HCT116 (cell line): ENCODE data around the gene FBXL19. TPM values are rescaled to one million over a fixed set of nuclear protein-coding genes. Genes with fewer than 3 reads are reported as not detected.

Experiments used
- ATAC-seq: fragments of 200-7000 bp; cut with Tn5 transposase; 2 replicates; pipeline ENCODE4 v1.9.1; 2020; ENCODE audit warnings: mild to moderate bottlenecking, moderate library complexity
- BruUV-seq: library from RNA; stranded (reverse); fragments of 400-500 nt; replicated peaks from 2 replicates; lab custom pipeline; 2021; lab: Mats Ljungman, UMichigan
- CTCF ChIA-PET: fragments of 300-600 bp; sonication (Branson Sonifier 250); formaldehyde crosslinking; loops from one replicate; lab custom pipeline; 2021; ENCODE audit warnings: antibody characterized with exemption; lab: Charles Lee
- POLR2A ChIA-PET: fragments of 300-600, 350-600 bp; sonication (Branson Sonifier 250); formaldehyde crosslinking; loops from one replicate; lab custom pipeline; 2021; ENCODE audit warnings: antibody characterized with exemption; lab: Charles Lee
- RAD21 ChIA-PET, 2 experiments: fragments of 300-600 bp; sonication (Branson Sonifier 250); formaldehyde crosslinking; loops; one replicate each; lab custom pipeline; 2023; ENCODE audit warnings: low total read pairs in 2 of 2; ENCODE audit not compliant: uncharacterized antibody in 2 of 2, unreplicated experiment in 2 of 2, low non-redundant PET in 1 of 2; lab: Charles Lee
- DNase-seq: peaks from one replicate; pipeline ENCODE4 v3.0.0-alpha.2; 2010; ENCODE audit warnings: low read depth, low spot score
- H2AFZ ChIP-seq: fragments of 200-600 bp; shearing (Covaris generic), sonication (generic); 2 replicates; pipeline ENCODE4 v1.6.1; 2017; ENCODE audit warnings: low read depth, mixed run types, mixed read lengths, antibody characterized with exemption, low read length; ENCODE audit not compliant: poor library complexity, severe bottlenecking
- H3K27ac ChIP-seq: 2 replicates; pipeline ENCODE4 v1.5.1; 2012; ENCODE audit warnings: low read depth, low read length
- H3K27me3 ChIP-seq: fragments of 200-600 bp; sonication (generic); 2 replicates; pipeline ENCODE4 v1.6.1; 2016; ENCODE audit warnings: mixed run types, low read length, mixed read lengths; ENCODE audit not compliant: insufficient read depth
- H3K36me3 ChIP-seq, 2 experiments: fragments of 200-500 bp in 1 of 2; fragments of 200-600 bp in 1 of 2; sonication (Bioruptor generic) in 1 of 2; sonication (generic) in 1 of 2; 2 replicates each; pipeline versions ENCODE4 v1.5.1 to v1.6.1; 2014 to 2016; ENCODE audit warnings: low read length in 2 of 2, inconsistent platforms in 1 of 2, mixed read lengths in 1 of 2, mixed run types in 1 of 2; ENCODE audit not compliant: insufficient read depth in 2 of 2, control insufficient read depth in 1 of 2
- H3K4me1 ChIP-seq, 2 experiments: fragments of 200-600 bp in 1 of 2; sonication (generic) in 1 of 2; 2 replicates each; pipeline versions ENCODE4 v1.5.1 to v1.6.1; 2012 to 2017; ENCODE audit warnings: low read length in 2 of 2, inconsistent platforms in 1 of 2, mild to moderate bottlenecking in 1 of 2, mixed read lengths in 1 of 2, mixed run types in 1 of 2, moderate library complexity in 1 of 2; ENCODE audit not compliant: insufficient read depth in 2 of 2, control insufficient read depth in 1 of 2
- H3K4me2 ChIP-seq: fragments of 200-600 bp; sonication (generic); 2 replicates; pipeline ENCODE4 v1.6.1; 2017; ENCODE audit warnings: mixed run types, low read length, mixed read lengths
- H3K4me3 ChIP-seq, 2 experiments: fragments of 200-600 bp in 1 of 2; sonication (generic) in 1 of 2; replicated peaks in 1 of 2; 2 replicates each; pipeline ENCODE4 v1.5.1; 2011 to 2016; ENCODE audit warnings: low read length in 2 of 2, control low read depth in 1 of 2, low read depth in 1 of 2, mild to moderate bottlenecking in 1 of 2, mixed read lengths in 1 of 2, mixed run types in 1 of 2
- H3K79me2 ChIP-seq: fragments of 200-600 bp; sonication (generic); 2 replicates; pipeline ENCODE4 v1.6.1; 2017; ENCODE audit warnings: mild to moderate bottlenecking, mixed run types, low read length, moderate library complexity, mixed read lengths; ENCODE audit not compliant: insufficient read depth
- H3K9ac ChIP-seq: fragments of 200-600 bp; sonication (generic); 2 replicates; pipeline ENCODE4 v1.6.1; 2016; ENCODE audit warnings: low read length, mixed read lengths
- H3K9me2 ChIP-seq: fragments of 200-600 bp; sonication (generic), shearing (Covaris generic); 2 replicates; pipeline ENCODE4 v1.6.1; 2017; ENCODE audit warnings: mixed run types, mild to moderate bottlenecking, moderate library complexity; ENCODE audit not compliant: insufficient read depth
- H3K9me3 ChIP-seq, 2 experiments: fragments of 200-500 bp in 1 of 2; fragments of 200-600 bp in 1 of 2; sonication (Bioruptor generic) in 1 of 2; sonication (generic) in 1 of 2; 2 replicates each; pipeline ENCODE4 v1.6.1; 2014 to 2017; ENCODE audit warnings: low read length in 2 of 2, mixed read lengths in 2 of 2, inconsistent platforms in 1 of 2, low read depth in 1 of 2, mild to moderate bottlenecking in 1 of 2, mixed run types in 1 of 2, moderate library complexity in 1 of 2; ENCODE audit not compliant: control insufficient read depth in 1 of 2, insufficient read depth in 1 of 2
- H4K20me1 ChIP-seq: fragments of 200-600 bp; sonication (generic), shearing (Covaris generic); 2 replicates; pipeline ENCODE4 v1.6.1; 2017; ENCODE audit warnings: mixed run types, mild to moderate bottlenecking, moderate library complexity; ENCODE audit not compliant: insufficient read depth
- EGR1 ChIP-seq: IDR thresholded peaks from 2 replicates; pipeline ENCODE4 v1.6.1; 2012; ENCODE audit warnings: low read depth
- EZH2phosphoT487 ChIP-seq: fragments of 200-600 bp; IDR thresholded peaks from 2 replicates; pipeline ENCODE4 v1.6.1; 2018; ENCODE audit warnings: antibody characterized with exemption, borderline replicate concordance
- JUND ChIP-seq: IDR thresholded peaks from 2 replicates; pipeline ENCODE4 v1.6.1; 2012
- POLR2A ChIP-seq: IDR thresholded peaks from 2 replicates; pipeline ENCODE4 v1.7.0; 2011; ENCODE audit warnings: borderline replicate concordance; ENCODE audit not compliant: insufficient read depth, insufficient read length; ENCODE audit errors: extremely low read depth
- POLR2AphosphoS5 ChIP-seq: IDR thresholded peaks from 2 replicates; pipeline ENCODE4 v1.6.1; 2011; ENCODE audit warnings: mild to moderate bottlenecking, low read depth, low read length, moderate library complexity
- SIN3A ChIP-seq: IDR thresholded peaks from 2 replicates; pipeline ENCODE4 v1.6.1; 2012; ENCODE audit warnings: low read depth
- TCF7L2 ChIP-seq: IDR thresholded peaks from 2 replicates; pipeline ENCODE4 v1.7.0; 2011; ENCODE audit warnings: borderline replicate concordance, inconsistent platforms; ENCODE audit not compliant: insufficient read depth, insufficient read length; ENCODE audit errors: extremely low read depth
- ZFX ChIP-seq: fragments of 450-650 bp; IDR thresholded peaks from 2 replicates; pipeline ENCODE4 v1.6.1; 2017
- intact Hi-C: fragments of 100-400 bp; cut with micrococcal nuclease; formaldehyde crosslinking; loops from 2 replicates; pipeline ENCODE4 v1.10.0; 2022
- total RNA-seq: library from RNA; stranded (reverse); gene quantifications from one replicate; pipeline ENCODE4 v1.2.1, GENCODE V29; 2021; ENCODE audit not compliant: unreplicated experiment
- TF ChIP-seq, protein P1 (sequence below), 3 experiments: fragments of 200-600 bp in 1 of 3; sonication (generic) in 1 of 3; IDR thresholded peaks in 2 of 3; conservative IDR thresholded peaks in 1 of 3; 2 replicates each; pipeline ENCODE4 v1.5.1; 2012 to 2017; ENCODE audit warnings: low read depth in 2 of 3, low read length in 2 of 3, antibody characterized with exemption in 1 of 3, borderline replicate concordance in 1 of 3, control low read depth in 1 of 3, mild to moderate bottlenecking in 1 of 3, mixed read lengths in 1 of 3, mixed run types in 1 of 3, moderate library complexity in 1 of 3; ENCODE audit not compliant: insufficient read depth in 1 of 3

FBXL19 gene
- total RNA-seq, 1 experiment from 2014 or later = 45.2 TPM

DNA sequence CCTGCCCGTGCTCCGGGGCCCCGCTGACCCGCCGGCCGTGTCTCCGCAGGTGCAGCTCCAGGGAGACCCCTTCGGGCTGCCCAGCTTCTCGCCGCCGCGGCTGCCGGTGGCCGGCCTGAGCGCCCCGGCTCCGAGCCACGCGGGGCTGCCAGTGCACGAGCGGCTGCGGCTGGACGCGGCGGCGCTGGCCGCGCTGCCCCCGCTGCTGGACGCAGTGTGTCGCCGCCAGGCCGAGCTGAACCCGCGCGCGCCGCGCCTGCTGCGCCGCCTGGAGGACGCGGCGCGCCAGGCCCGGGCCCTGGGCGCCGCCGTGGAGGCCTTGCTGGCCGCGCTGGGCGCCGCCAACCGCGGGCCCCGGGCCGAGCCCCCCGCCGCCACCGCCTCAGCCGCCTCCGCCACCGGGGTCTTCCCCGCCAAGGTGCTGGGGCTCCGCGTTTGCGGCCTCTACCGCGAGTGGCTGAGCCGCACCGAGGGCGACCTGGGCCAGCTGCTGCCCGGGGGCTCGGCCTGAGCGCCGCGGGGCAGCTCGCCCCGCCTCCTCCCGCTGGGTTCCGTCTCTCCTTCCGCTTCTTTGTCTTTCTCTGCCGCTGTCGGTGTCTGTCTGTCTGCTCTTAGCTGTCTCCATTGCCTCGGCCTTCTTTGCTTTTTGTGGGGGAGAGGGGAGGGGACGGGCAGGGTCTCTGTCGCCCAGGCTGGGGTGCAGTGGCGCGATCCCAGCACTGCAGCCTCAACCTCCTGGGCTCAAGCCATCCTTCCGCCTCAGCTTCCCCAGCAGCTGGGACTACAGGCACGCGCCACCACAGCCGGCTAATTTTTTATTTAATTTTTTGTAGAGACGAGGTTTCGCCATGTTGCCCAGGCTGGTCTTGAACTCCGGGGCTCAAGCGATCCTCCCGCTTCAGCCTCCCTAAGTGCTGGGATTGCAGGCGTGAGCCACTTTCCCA lies 21.1 kb upstream of the FBXL19 start:
- H3K4me2 ChIP-seq = peak overlapping the region; percentile 93
- no peaks in the 10 kb centered on the region for H3K9me3 ChIP-seq
- no peaks in the 10 kb centered on the region for H3K9me2 ChIP-seq
- DNase-seq (no peak), ATAC-seq (peak; percentile 88)
- BruUV-seq = no TSS peak
- H3K9ac ChIP-seq = peak overlapping the region; percentile 66
- TF ChIP-seq POLR2A (no peak), ZFX (peak; percentile 97), SIN3A (no peak), POLR2AphosphoS5 (peak; percentile 75), TCF7L2 (peak; percentile 26), EZH2phosphoT487 (no peak), EGR1 (no peak), JUND (no peak)
- TF ChIP-seq, protein P1, sequence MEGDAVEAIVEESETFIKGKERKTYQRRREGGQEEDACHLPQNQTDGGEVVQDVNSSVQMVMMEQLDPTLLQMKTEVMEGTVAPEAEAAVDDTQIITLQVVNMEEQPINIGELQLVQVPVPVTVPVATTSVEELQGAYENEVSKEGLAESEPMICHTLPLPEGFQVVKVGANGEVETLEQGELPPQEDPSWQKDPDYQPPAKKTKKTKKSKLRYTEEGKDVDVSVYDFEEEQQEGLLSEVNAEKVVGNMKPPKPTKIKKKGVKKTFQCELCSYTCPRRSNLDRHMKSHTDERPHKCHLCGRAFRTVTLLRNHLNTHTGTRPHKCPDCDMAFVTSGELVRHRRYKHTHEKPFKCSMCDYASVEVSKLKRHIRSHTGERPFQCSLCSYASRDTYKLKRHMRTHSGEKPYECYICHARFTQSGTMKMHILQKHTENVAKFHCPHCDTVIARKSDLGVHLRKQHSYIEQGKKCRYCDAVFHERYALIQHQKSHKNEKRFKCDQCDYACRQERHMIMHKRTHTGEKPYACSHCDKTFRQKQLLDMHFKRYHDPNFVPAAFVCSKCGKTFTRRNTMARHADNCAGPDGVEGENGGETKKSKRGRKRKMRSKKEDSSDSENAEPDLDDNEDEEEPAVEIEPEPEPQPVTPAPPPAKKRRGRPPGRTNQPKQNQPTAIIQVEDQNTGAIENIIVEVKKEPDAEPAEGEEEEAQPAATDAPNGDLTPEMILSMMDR (IDR thresholded peaks at IDR 0.05 in 2 of 3, conservative IDR thresholded peaks at IDR 0.05 in 1 of 3; ENCODE audit: borderline replicate concordance in 1 of 3, insufficient read depth in 1 of 3, low read depth in 2 of 3, low read length in 2 of 3) = 0 out of 6 replicates have a peak, but pooled peaks of 1 of the 3 experiments have one; percentile 1
- H3K4me3 ChIP-seq = peak overlapping the region; percentile 37 to 60
- H2AFZ ChIP-seq = peak overlapping the region; percentile 74
- no peaks in the 10 kb centered on the region for H3K36me3 ChIP-seq
- H4K20me1 ChIP-seq = no peaks in the 10 kb centered on the region
- ChIA-PET CTCF (interaction anchor here (1.0 to 2.5 kb wide), 5 partner anchors 20 to 155 kb away, joined by 3 to 13 read pairs (median 4); partner anchors contain the start of gene PHKG2), POLR2A (interaction anchor here (1.2 kb wide), 1 partner anchor 154 kb away, joined by 4 read pairs; the partner anchor contains the start of gene PHKG2), RAD21 (interaction anchor here in 1 of 2 experiments (2.1 kb wide), 1 partner anchor 57 kb away, joined by 5 read pairs; no protein-coding TSS in a partner anchor)
- H3K4me1 ChIP-seq = peaks cover 16 to 37% of the 10 kb centered on the region in 2 experiments; a peak in 3 of 4 replicates
- no peaks in the 10 kb centered on the region for H3K27me3 ChIP-seq
- H3K79me2 ChIP-seq = no peaks in the 10 kb centered on the region
- intact Hi-C loops = loop anchor here (5.0 kb wide), 1 partner anchor 60 kb away; no protein-coding TSS in a partner anchor
- H3K27ac ChIP-seq = peak overlapping the region; percentile 89
